ENCODE measurements around the gene GRIK5.

GRCh38 chr19:41994994-41995958 lies 74.7 kb downstream of the GRIK5 start:
- TF ChIP-seq POLR2A (IDR thresholded peaks at IDR 0.05; ENCODE audit: low read depth, low read length) (no peak), TAF1 (IDR thresholded peaks at IDR 0.05; ENCODE audit: borderline replicate concordance, low read depth, low read length) (no peak), POLR2AphosphoS5 (IDR thresholded peaks at IDR 0.05; ENCODE audit: low read depth, low read length) (no peak)
